RWPE2 (cell line): ENCODE results near the gene ZBTB37.

Experiments used
- ATAC-seq: fragments of 200-7000 bp; cut with Tn5 transposase; 3 replicates; pipeline ENCODE4 v1.9.1; 2021; ENCODE audit warnings: low read depth
- DNase-seq: peaks from one replicate; pipeline ENCODE4 v3.0.0-alpha.2; 2020; ENCODE audit warnings: low spot score
- H3K27ac ChIP-seq: fragments of 450-650 bp; 2 replicates; pipeline ENCODE4 v1.5.1; 2017; ENCODE audit warnings: mild to moderate bottlenecking; ENCODE audit not compliant: poor library complexity, severe bottlenecking
- H3K27me3 ChIP-seq: fragments of 250-450 bp; sonication (Bioruptor Pico); 2 replicates; pipeline ENCODE4 v1.5.1; 2021; ENCODE audit warnings: mild to moderate bottlenecking, moderate library complexity; ENCODE audit not compliant: insufficient read depth, poor library complexity, severe bottlenecking
- H3K36me3 ChIP-seq: fragments of 250-450 bp; sonication (Bioruptor Pico); 2 replicates; pipeline ENCODE4 v1.5.1; 2020; ENCODE audit warnings: low read depth, mild to moderate bottlenecking, moderate library complexity
- H3K4me1 ChIP-seq: fragments of 250-450 bp; sonication (Bioruptor Pico); 2 replicates; pipeline ENCODE4 v1.5.1; 2021; ENCODE audit warnings: mild to moderate bottlenecking, moderate library complexity; ENCODE audit not compliant: insufficient read depth, poor library complexity, severe bottlenecking
- H3K4me3 ChIP-seq: fragments of 250-450 bp; sonication (Bioruptor Pico); 2 replicates; pipeline ENCODE4 v1.5.1; 2021; ENCODE audit warnings: mild to moderate bottlenecking, moderate library complexity; ENCODE audit not compliant: severe bottlenecking
- H3K9me3 ChIP-seq: fragments of 250-450 bp; sonication (Bioruptor Pico); 2 replicates; pipeline ENCODE4 v1.5.1; 2021; ENCODE audit warnings: mild to moderate bottlenecking, moderate library complexity; ENCODE audit not compliant: severe bottlenecking
- TF ChIP-seq, protein P1 (sequence below): fragments of 450-650 bp; IDR thresholded peaks from one replicate; pipeline ENCODE4 v1.5.1; 2017; ENCODE audit warnings: mild to moderate bottlenecking, moderate library complexity; ENCODE audit not compliant: poor library complexity, severe bottlenecking

The ZBTB37 gene

DNA sequence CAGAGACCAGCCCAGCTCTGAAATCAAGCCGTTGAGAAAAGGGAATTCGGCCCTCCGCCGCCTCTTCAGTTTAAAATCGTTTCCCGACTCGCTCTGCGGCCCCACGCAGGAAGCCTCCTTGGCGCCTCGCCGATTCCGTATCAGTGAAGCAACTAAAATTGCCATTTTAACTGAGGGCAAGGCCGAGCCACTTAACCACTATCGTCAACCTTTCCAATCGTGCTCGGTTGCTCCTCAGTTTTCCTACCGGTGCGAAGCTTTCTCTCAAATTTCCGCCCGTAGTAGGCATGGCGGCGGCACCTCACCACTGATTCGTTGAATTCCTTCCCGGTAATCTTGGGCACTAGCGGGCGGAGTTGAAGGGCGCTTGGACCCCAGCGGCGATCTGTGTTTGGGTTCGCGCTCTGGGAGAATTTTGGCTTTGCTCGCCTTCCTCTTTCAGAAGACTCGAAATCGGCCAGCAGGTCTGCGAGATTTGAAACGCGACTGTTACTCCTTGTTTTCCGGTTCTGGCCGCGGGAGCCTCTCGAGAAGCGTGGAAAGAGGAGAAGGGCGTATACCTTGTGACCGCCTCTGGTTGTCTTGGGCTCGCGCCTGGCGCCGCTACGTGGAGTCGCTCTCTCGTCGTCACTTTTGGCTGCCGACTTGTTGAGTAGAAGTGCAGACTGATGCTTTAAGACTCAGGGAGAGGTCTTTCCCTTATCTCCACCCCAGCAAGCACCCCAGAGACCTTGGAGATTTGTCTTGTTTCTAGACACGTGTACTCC is 43.7 kb upstream of the ZBTB37 start, which contains the start of the genes CENPL and DARS2:
TSS of gene CENPL (minus strand) at position 569 of the 767 bp plus-strand sequence. CDS start 13,584 bp downstream, outside the sequence.
TSS of gene DARS2 (plus strand) at position 359 of the 767 bp plus-strand sequence. CDS start 557 bp downstream, outside the sequence.
- peak within 1 kb of the TSS; percentile 75 for H3K4me3 ChIP-seq
- ATAC-seq, result peak; percentile 94
- TF ChIP-seq, protein P1, sequence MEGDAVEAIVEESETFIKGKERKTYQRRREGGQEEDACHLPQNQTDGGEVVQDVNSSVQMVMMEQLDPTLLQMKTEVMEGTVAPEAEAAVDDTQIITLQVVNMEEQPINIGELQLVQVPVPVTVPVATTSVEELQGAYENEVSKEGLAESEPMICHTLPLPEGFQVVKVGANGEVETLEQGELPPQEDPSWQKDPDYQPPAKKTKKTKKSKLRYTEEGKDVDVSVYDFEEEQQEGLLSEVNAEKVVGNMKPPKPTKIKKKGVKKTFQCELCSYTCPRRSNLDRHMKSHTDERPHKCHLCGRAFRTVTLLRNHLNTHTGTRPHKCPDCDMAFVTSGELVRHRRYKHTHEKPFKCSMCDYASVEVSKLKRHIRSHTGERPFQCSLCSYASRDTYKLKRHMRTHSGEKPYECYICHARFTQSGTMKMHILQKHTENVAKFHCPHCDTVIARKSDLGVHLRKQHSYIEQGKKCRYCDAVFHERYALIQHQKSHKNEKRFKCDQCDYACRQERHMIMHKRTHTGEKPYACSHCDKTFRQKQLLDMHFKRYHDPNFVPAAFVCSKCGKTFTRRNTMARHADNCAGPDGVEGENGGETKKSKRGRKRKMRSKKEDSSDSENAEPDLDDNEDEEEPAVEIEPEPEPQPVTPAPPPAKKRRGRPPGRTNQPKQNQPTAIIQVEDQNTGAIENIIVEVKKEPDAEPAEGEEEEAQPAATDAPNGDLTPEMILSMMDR, result no peak
- H3K27ac ChIP-seq, result peak within 1 kb of the TSS; percentile 87
- no peaks in the 10 kb centered on the region for H3K9me3 ChIP-seq
- H3K36me3 ChIP-seq, result peaks cover 51% of the 10 kb centered on the region
- no peaks in the 10 kb centered on the region for H3K27me3 ChIP-seq
- peak; percentile 90 for DNase-seq
- peaks cover 16% of the 10 kb centered on the region for H3K4me1 ChIP-seq

DNA sequence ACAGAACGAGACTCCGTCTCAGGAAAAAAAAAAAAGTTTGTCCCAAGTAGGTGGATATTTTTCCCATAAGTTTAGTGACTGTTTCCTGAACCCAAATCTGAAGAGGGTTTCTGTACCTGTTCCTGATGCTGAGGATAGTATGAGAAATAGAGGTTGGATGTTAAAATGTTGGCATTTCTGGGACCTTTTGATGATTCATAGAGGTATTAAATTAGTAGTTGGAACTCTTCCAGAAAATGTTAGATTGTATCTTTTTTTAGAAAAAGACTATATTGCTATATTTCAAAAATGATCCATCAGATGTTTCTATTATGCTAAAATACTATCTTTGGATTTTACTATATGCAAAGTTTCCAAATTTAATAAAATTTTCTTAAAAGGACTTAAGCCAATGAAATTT is 40.6 kb upstream of the ZBTB37 start:
- Histone ChIP-seq H3K4me3 (no peak overlapping the region), H3K4me1 (peaks cover 10% of the 10 kb centered on the region), H3K27me3 (no peaks in the 10 kb centered on the region), H3K9me3 (no peaks in the 10 kb centered on the region), H3K36me3 (peaks cover 51% of the 10 kb centered on the region), H3K27ac (no peak overlapping the region)
- ATAC-seq (no peak), DNase-seq (no peak)
- TF ChIP-seq, protein P1, result no peak

DNA sequence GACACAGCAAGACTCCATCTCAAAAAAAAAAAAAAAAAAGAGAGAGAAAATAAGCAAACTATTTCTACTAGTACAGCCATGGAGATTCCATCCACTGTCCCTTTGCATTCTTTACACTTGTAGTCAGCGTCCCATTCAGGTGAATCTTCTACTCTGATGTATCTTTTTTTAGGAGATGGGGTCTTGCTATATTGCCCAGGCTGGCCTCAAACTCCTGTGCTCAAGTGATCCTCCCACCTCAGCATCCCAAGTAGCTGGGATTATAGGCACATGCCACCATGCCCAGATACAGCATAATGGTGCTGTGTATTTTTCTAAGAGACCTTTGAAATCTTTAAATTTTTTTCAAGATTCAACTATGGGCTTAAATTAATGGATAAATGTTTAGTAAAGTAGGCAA is 35.4 kb upstream of the ZBTB37 start:
- ATAC-seq, result no peak
- Histone ChIP-seq H3K27ac (no peak overlapping the region), H3K27me3 (no peaks in the 10 kb centered on the region), H3K4me3 (no peak overlapping the region), H3K36me3 (peaks cover 90% of the 10 kb centered on the region), H3K4me1 (peaks cover 3% of the 10 kb centered on the region), H3K9me3 (no peaks in the 10 kb centered on the region)
- no peak for DNase-seq
- TF ChIP-seq, protein P1, result no peak

DNA sequence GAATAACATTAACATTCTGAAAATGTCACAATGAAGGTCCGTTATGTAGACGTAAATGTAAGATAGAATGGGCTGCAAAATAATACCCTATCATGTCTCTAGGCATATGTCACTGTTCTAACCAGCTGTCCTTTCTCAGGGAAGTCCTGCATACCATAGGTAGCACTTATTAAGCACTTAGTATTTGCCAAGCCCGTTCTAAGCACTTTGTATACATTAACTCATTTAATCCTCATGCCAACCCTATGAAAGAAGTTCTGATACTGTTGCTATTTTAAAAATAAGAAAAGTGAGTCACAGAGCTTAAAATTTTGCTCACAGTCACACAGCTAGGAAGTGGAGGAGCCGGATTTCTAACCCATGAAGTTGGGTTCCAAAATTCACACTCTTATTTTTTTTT is 16.1 kb upstream of the ZBTB37 start:
- Histone ChIP-seq H3K4me1 (peaks cover 7% of the 10 kb centered on the region), H3K27ac (no peak overlapping the region), H3K27me3 (no peaks in the 10 kb centered on the region), H3K4me3 (no peak overlapping the region), H3K9me3 (no peaks in the 10 kb centered on the region), H3K36me3 (peaks cover 82% of the 10 kb centered on the region)
- TF ChIP-seq, protein P1, result no peak
- no peak for ATAC-seq
- no peak for DNase-seq

DNA sequence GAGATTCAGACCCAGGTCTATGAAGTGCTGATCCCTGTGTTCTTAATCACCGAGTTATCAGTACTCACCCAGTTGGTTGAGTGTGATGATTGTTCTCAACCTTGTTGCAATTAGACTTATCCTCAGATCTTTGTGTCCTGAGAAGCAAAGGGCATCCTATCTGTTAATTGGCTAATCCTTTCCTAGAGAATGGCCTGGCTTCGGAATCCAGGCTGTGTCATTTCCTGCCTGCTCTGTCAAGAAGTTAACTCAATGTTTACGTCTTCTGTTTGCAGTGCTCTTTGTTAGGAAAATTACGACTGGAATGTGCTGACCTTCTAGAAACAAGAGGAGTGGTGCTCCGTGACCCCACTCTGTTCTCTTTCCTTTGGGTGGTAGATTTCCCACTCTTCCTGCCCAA is 15.1 kb upstream of the ZBTB37 start:
- H3K4me3 ChIP-seq, result no peak overlapping the region
- H3K27ac ChIP-seq, result peak overlapping the region; percentile 20
- TF ChIP-seq, protein P1, result no peak
- DNase-seq, result no peak
- H3K4me1 ChIP-seq, result peaks cover 7% of the 10 kb centered on the region
- ATAC-seq, result peak; percentile 53
- H3K9me3 ChIP-seq, result no peaks in the 10 kb centered on the region
- H3K27me3 ChIP-seq, result no peaks in the 10 kb centered on the region
- peaks cover 86% of the 10 kb centered on the region for H3K36me3 ChIP-seq
